HEK293 (cell line): ENCODE measurements around the gene MAGI2.

Source experiments
- CTCF ChIA-PET: fragments of 350-600 bp; formaldehyde crosslinking; extraction: SDS; loops from one replicate; lab custom pipeline; 2021; ENCODE audit warnings: antibody characterized with exemption; lab: Yijun Ruan, JAX
- POLR2A ChIA-PET: fragments of 300-600 bp; formaldehyde crosslinking; extraction: SDS; loops from one replicate; lab custom pipeline; 2020; ENCODE audit warnings: antibody characterized with exemption, inconsistent platforms; lab: Yijun Ruan, JAX
- H3K27ac ChIP-seq: fragments of 200-500 bp; sonication (Bioruptor generic); 2 replicates; pipeline ENCODE4 v1.5.1; 2014; ENCODE audit warnings: low read depth, low read length, control low read depth, inconsistent platforms; ENCODE audit errors: extremely low read depth
- H3K36me3 ChIP-seq, 2 experiments: fragments of 200-500 bp in 1 of 2; sonication (Bioruptor generic) in 1 of 2; 1 replicate in 1 of 2; 2 replicates in 1 of 2; pipeline ENCODE4 v1.5.1; 2014 to 2017; ENCODE audit warnings: inconsistent platforms in 2 of 2, low read length in 2 of 2; ENCODE audit not compliant: control insufficient read depth in 2 of 2, insufficient read depth in 1 of 2
- H3K4me1 ChIP-seq: fragments of 200-500 bp; sonication (Bioruptor generic); 2 replicates; pipeline ENCODE4 v1.5.1; 2014; ENCODE audit warnings: mild to moderate bottlenecking, low read length, inconsistent platforms; ENCODE audit not compliant: control insufficient read depth, insufficient read depth
- H3K4me3 ChIP-seq: 2 replicates; pipeline ENCODE4 v1.5.1; 2011; ENCODE audit warnings: low read depth, mild to moderate bottlenecking, control low read depth, low read length, moderate library complexity
- H3K9me3 ChIP-seq: fragments of 200-500 bp; sonication (Bioruptor generic); 2 replicates; pipeline ENCODE4 v1.5.1; 2014; ENCODE audit warnings: low read depth, low read length, inconsistent platforms; ENCODE audit not compliant: control insufficient read depth, insufficient read depth
- GLI2 ChIP-seq: fragments of 450-650 bp; formaldehyde crosslinking; IDR thresholded peaks from 2 replicates; pipeline ENCODE4; 2017; ENCODE audit warnings: missing biosample characterization, missing genetic modification characterization, low read depth, borderline replicate concordance
- IKZF3 ChIP-seq: fragments of 450-650 bp; IDR thresholded peaks from 2 replicates; pipeline ENCODE4 v1.5.0; 2018; ENCODE audit warnings: missing biosample characterization, mild to moderate bottlenecking, missing genetic modification characterization, moderate library complexity
- MZF1 ChIP-seq: fragments of 450-650 bp; formaldehyde crosslinking; IDR thresholded peaks from 2 replicates; pipeline ENCODE4 v1.5.1; 2017; ENCODE audit warnings: missing biosample characterization, missing genetic modification characterization, borderline replicate concordance
- SCRT1 ChIP-seq: fragments of 450-650 bp; formaldehyde crosslinking; IDR thresholded peaks from 2 replicates; pipeline ENCODE4 v1.5.1; 2016; ENCODE audit warnings: missing biosample characterization, missing genetic modification characterization, borderline replicate concordance
- SP3 ChIP-seq: fragments of 450-650 bp; formaldehyde crosslinking; IDR thresholded peaks from 2 replicates; pipeline ENCODE4 v1.5.1; 2016; ENCODE audit warnings: missing biosample characterization, missing genetic modification characterization
- SP7 ChIP-seq: fragments of 450-650 bp; formaldehyde crosslinking; IDR thresholded peaks from 2 replicates; pipeline ENCODE4 v1.5.1; 2016; ENCODE audit warnings: missing biosample characterization, missing genetic modification characterization
- ZBTB7A ChIP-seq: fragments of 450-650 bp; formaldehyde crosslinking; IDR thresholded peaks from 2 replicates; pipeline ENCODE4 v1.5.1; 2016; ENCODE audit warnings: low read depth, missing biosample characterization, missing genetic modification characterization
- ZNF10 ChIP-seq: fragments of 450-650 bp; formaldehyde crosslinking; IDR thresholded peaks from 2 replicates; pipeline ENCODE4 v1.5.1; 2017; ENCODE audit warnings: missing biosample characterization, missing genetic modification characterization
- ZNF138 ChIP-seq: fragments of 450-650 bp; formaldehyde crosslinking; IDR thresholded peaks from 2 replicates; pipeline ENCODE4 v1.5.1; 2016; ENCODE audit warnings: missing biosample characterization, missing genetic modification characterization, borderline replicate concordance
- ZNF324 ChIP-seq: fragments of 450-650 bp; formaldehyde crosslinking; IDR thresholded peaks from 2 replicates; pipeline ENCODE4 v1.5.1; 2016; ENCODE audit warnings: missing biosample characterization, missing genetic modification characterization
- ZNF350 ChIP-seq: fragments of 450-650 bp; formaldehyde crosslinking; IDR thresholded peaks from 2 replicates; pipeline ENCODE4 v1.5.0; 2017; ENCODE audit warnings: missing biosample characterization, mild to moderate bottlenecking, missing genetic modification characterization
- ZNF48 ChIP-seq: fragments of 450-650 bp; formaldehyde crosslinking; IDR thresholded peaks from 2 replicates; pipeline ENCODE4 v1.5.1; 2016; ENCODE audit warnings: missing biosample characterization, missing genetic modification characterization
- ZNF660 ChIP-seq: fragments of 450-650 bp; IDR thresholded peaks from 2 replicates; pipeline ENCODE4 v1.5.1; 2018; ENCODE audit warnings: missing biosample characterization, mild to moderate bottlenecking, missing genetic modification characterization
- ZNF837 ChIP-seq: fragments of 450-650 bp; formaldehyde crosslinking; IDR thresholded peaks from 2 replicates; pipeline ENCODE4 v1.5.1; 2016; ENCODE audit warnings: missing biosample characterization, missing genetic modification characterization
- ZNF843 ChIP-seq: fragments of 450-650 bp; formaldehyde crosslinking; IDR thresholded peaks from 2 replicates; pipeline ENCODE4 v1.5.1; 2016; ENCODE audit warnings: missing biosample characterization, missing genetic modification characterization
- ZXDB ChIP-seq: fragments of 450-650 bp; formaldehyde crosslinking; IDR thresholded peaks from 2 replicates; pipeline ENCODE4 v1.5.1; 2016; ENCODE audit warnings: missing biosample characterization, missing genetic modification characterization
- TF ChIP-seq, protein P1 (sequence below): fragments of 450-650 bp; formaldehyde crosslinking; IDR thresholded peaks from 2 replicates; pipeline ENCODE4 v1.5.1; 2017; ENCODE audit warnings: missing biosample characterization, missing genetic modification characterization
- TF ChIP-seq, protein P2 (sequence below): fragments of 450-650 bp; formaldehyde crosslinking; IDR thresholded peaks from 2 replicates; pipeline ENCODE4 v1.5.1; 2016; ENCODE audit warnings: missing biosample characterization, missing genetic modification characterization
- TF ChIP-seq, protein P3 (sequence below): fragments of 450-650 bp; formaldehyde crosslinking; IDR thresholded peaks from 2 replicates; pipeline ENCODE4 v1.5.1; 2016; ENCODE audit warnings: missing biosample characterization, missing genetic modification characterization
- TF ChIP-seq, protein P4 (sequence below): fragments of 450-650 bp; formaldehyde crosslinking; IDR thresholded peaks from 2 replicates; pipeline ENCODE4 v1.5.1; 2016; ENCODE audit warnings: missing biosample characterization, missing genetic modification characterization
- TF ChIP-seq, protein P5 (sequence below): fragments of 450-650 bp; formaldehyde crosslinking; IDR thresholded peaks from 2 replicates; pipeline ENCODE4 v1.5.1; 2016; ENCODE audit warnings: missing biosample characterization, missing genetic modification characterization
- TF ChIP-seq, protein P6 (sequence below): fragments of 450-650 bp; formaldehyde crosslinking; IDR thresholded peaks from 2 replicates; pipeline ENCODE4 v1.5.1; 2016; ENCODE audit warnings: missing biosample characterization, missing genetic modification characterization, borderline replicate concordance

The MAGI2 gene

DNA sequence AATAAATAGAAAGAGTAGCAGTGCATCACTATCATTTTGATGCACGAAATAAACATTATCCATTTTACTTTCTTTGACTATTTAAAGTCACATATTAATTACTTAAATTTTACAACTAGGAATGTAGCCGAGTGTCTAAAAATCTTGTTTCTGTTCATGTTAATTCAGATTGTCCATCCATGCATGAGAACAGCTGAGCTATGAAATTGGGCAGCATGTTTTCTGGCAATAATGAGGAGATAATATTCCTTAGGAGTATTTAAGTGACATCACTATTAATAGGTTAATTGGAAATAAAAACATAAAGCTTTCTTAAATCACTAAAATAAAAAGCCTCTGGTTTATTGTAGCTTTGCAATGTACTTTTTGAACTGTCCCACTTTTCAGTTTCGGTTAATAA lies 1361.1 kb downstream of the MAGI2 start:
- TF ChIP-seq ZNF837 (no peak), ZNF843 (tag by site-specific recombination) (no peak), SCRT1 (tag by site-specific recombination) (no peak), ZNF324 (tag by site-specific recombination) (no peak), ZNF660 (tag by site-specific recombination) (no peak), MZF1 (tag by site-specific recombination) (no peak)
- TF ChIP-seq, protein P1, sequence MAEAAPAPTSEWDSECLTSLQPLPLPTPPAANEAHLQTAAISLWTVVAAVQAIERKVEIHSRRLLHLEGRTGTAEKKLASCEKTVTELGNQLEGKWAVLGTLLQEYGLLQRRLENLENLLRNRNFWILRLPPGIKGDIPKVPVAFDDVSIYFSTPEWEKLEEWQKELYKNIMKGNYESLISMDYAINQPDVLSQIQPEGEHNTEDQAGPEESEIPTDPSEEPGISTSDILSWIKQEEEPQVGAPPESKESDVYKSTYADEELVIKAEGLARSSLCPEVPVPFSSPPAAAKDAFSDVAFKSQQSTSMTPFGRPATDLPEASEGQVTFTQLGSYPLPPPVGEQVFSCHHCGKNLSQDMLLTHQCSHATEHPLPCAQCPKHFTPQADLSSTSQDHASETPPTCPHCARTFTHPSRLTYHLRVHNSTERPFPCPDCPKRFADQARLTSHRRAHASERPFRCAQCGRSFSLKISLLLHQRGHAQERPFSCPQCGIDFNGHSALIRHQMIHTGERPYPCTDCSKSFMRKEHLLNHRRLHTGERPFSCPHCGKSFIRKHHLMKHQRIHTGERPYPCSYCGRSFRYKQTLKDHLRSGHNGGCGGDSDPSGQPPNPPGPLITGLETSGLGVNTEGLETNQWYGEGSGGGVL (tag by site-specific recombination) = no peak
- TF ChIP-seq, all 188 proteins: peak for 0
- POLR2A ChIA-PET = no interaction called here
- no peak overlapping the region for H3K4me3 ChIP-seq
- CTCF ChIA-PET = interaction anchor here (0.9 kb wide), 2 partner anchors 72 to 441 kb away, joined by 3 to 6 read pairs; no protein-coding TSS in a partner anchor
- no peaks in the 10 kb centered on the region for H3K36me3 ChIP-seq
- H3K9me3 ChIP-seq = no peaks in the 10 kb centered on the region
- no peaks in the 10 kb centered on the region for H3K4me1 ChIP-seq
- no peak overlapping the region for H3K27ac ChIP-seq

DNA sequence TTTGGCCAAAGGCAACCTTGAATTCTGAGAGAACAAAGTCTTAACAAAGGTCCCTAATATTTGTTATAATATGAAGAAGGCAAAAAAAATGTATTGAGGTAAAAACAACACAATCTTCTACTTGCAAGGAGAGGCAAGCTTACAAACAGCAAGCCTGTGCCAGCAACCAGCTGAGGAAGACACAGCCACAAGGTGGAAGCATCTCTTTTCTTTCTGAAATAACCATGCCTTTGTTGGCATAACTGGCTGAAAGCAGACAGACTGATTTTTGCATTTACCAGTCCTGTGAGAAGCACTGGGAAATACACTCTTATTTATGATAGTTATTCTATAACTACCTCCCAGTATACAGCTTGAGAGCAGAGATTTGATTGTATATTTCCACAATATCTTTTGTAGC lies 1362.9 kb downstream of the MAGI2 start:
- Histone ChIP-seq H3K27ac (no peak overlapping the region), H3K9me3 (no peaks in the 10 kb centered on the region), H3K36me3 (no peaks in the 10 kb centered on the region)
- POLR2A ChIA-PET = no interaction called here
- TF ChIP-seq, protein P2, sequence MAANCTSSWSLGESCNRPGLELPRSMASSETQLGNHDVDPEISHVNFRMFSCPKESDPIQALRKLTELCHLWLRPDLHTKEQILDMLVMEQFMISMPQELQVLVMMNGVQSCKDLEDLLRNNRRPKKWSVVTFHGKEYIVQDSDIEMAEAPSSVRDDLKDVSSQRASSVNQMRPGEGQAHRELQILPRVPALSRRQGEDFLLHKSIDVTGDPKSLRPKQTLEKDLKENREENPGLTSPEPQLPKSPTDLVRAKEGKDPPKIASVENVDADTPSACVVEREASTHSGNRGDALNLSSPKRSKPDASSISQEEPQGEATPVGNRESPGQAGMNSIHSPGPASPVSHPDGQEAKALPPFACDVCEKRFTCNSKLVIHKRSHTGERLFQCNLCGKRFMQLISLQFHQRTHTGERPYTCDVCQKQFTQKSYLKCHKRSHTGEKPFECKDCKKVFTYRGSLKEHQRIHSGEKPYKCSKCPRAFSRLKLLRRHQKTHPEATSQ (tag by site-specific recombination) = no peak
- TF ChIP-seq IKZF3 (tag by site-specific recombination) (no peak), ZNF138 (tag by site-specific recombination) (no peak), ZNF10 (tag by site-specific recombination) (no peak), ZBTB7A (tag by site-specific recombination) (no peak), SP7 (tag by site-specific recombination) (no peak), GLI2 (no peak), ZNF350 (no peak), ZXDB (tag by site-specific recombination) (no peak), ZNF48 (tag by site-specific recombination) (no peak), SP3 (tag by site-specific recombination) (no peak)
- TF ChIP-seq, protein P3, sequence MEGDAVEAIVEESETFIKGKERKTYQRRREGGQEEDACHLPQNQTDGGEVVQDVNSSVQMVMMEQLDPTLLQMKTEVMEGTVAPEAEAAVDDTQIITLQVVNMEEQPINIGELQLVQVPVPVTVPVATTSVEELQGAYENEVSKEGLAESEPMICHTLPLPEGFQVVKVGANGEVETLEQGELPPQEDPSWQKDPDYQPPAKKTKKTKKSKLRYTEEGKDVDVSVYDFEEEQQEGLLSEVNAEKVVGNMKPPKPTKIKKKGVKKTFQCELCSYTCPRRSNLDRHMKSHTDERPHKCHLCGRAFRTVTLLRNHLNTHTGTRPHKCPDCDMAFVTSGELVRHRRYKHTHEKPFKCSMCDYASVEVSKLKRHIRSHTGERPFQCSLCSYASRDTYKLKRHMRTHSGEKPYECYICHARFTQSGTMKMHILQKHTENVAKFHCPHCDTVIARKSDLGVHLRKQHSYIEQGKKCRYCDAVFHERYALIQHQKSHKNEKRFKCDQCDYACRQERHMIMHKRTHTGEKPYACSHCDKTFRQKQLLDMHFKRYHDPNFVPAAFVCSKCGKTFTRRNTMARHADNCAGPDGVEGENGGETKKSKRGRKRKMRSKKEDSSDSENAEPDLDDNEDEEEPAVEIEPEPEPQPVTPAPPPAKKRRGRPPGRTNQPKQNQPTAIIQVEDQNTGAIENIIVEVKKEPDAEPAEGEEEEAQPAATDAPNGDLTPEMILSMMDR (tag by site-specific recombination) = no peak
- TF ChIP-seq, protein P4, sequence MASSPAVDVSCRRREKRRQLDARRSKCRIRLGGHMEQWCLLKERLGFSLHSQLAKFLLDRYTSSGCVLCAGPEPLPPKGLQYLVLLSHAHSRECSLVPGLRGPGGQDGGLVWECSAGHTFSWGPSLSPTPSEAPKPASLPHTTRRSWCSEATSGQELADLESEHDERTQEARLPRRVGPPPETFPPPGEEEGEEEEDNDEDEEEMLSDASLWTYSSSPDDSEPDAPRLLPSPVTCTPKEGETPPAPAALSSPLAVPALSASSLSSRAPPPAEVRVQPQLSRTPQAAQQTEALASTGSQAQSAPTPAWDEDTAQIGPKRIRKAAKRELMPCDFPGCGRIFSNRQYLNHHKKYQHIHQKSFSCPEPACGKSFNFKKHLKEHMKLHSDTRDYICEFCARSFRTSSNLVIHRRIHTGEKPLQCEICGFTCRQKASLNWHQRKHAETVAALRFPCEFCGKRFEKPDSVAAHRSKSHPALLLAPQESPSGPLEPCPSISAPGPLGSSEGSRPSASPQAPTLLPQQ (tag by site-specific recombination) = no peak
- TF ChIP-seq, protein P5, sequence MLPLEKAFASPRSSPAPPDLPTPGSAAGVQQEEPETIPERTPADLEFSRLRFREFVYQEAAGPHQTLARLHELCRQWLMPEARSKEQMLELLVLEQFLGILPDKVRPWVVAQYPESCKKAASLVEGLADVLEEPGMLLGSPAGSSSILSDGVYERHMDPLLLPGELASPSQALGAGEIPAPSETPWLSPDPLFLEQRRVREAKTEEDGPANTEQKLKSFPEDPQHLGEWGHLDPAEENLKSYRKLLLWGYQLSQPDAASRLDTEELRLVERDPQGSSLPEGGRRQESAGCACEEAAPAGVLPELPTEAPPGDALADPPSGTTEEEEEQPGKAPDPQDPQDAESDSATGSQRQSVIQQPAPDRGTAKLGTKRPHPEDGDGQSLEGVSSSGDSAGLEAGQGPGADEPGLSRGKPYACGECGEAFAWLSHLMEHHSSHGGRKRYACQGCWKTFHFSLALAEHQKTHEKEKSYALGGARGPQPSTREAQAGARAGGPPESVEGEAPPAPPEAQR (tag by site-specific recombination) = no peak
- TF ChIP-seq, protein P6, sequence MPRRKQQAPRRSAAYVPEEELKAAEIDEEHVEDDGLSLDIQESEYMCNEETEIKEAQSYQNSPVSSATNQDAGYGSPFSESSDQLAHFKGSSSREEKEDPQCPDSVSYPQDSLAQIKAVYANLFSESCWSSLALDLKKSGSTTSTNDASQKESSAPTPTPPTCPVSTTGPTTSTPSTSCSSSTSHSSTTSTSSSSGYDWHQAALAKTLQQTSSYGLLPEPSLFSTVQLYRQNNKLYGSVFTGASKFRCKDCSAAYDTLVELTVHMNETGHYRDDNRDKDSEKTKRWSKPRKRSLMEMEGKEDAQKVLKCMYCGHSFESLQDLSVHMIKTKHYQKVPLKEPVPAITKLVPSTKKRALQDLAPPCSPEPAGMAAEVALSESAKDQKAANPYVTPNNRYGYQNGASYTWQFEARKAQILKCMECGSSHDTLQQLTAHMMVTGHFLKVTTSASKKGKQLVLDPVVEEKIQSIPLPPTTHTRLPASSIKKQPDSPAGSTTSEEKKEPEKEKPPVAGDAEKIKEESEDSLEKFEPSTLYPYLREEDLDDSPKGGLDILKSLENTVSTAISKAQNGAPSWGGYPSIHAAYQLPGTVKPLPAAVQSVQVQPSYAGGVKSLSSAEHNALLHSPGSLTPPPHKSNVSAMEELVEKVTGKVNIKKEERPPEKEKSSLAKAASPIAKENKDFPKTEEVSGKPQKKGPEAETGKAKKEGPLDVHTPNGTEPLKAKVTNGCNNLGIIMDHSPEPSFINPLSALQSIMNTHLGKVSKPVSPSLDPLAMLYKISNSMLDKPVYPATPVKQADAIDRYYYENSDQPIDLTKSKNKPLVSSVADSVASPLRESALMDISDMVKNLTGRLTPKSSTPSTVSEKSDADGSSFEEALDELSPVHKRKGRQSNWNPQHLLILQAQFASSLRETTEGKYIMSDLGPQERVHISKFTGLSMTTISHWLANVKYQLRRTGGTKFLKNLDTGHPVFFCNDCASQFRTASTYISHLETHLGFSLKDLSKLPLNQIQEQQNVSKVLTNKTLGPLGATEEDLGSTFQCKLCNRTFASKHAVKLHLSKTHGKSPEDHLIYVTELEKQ (tag by site-specific recombination) = no peak
- TF ChIP-seq, all 188 proteins: peak for 0
- CTCF ChIA-PET = interaction anchor here (0.6 to 0.9 kb wide), 3 partner anchors 16 to 132 kb away, joined by 3 to 7 read pairs (median 3); no protein-coding TSS in a partner anchor
- H3K4me3 ChIP-seq = no peak overlapping the region
- no peaks in the 10 kb centered on the region for H3K4me1 ChIP-seq
